AG10803 (cell line): ENCODE measurements around the gene CD244.
"Not testable (repeated sequence)": the region's sequence is repeated elsewhere in the genome, so short reads cannot be mapped to it uniquely, and the experiment has no call there.

Experiments used
- DNase-seq: peaks from one replicate; pipeline ENCODE4 v3.0.0; 2010; ENCODE audit warnings: low read depth
- H3K4me3 ChIP-seq: 2 replicates; pipeline ENCODE4 v1.5.1; 2011; ENCODE audit warnings: mild to moderate bottlenecking, low read length, control low read depth
- CTCF ChIP-seq: conservative IDR thresholded peaks from 2 replicates; pipeline ENCODE4 v1.5.1; 2011; ENCODE audit warnings: mild to moderate bottlenecking, low read length, control low read depth, inconsistent platforms

The CD244 gene

DNA sequence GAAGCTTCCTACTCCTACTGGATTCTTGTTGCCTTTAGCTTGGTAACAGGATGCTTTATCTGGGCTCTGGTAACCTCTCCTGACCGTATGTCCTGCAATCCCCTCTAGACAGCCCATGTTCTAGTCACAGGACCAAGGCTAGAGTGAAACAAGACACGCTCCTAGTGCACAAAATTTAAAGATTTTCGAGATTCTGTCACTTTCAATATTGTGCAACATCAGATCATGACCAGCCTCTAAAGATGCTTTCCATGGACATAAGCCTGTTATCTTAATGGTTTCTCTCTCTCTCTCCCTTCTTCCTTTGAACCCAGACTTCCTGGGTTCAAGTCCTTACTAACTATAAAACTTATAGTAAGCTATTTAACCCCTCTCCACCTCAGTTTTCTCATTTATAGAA, 68.3 kb downstream of the CD244 start:
- no peak overlapping the region for H3K4me3 ChIP-seq
- no peak for DNase-seq
- TF ChIP-seq CTCF = no peak

GRCh38 chr1:160789702-160790611, 72.7 kb downstream of the CD244 start:
- DNase-seq = no peak
- no peak for TF ChIP-seq CTCF
- H3K4me3 ChIP-seq = no peak overlapping the region

GRCh38 chr1:160789051-160789701, 73.5 kb downstream of the CD244 start:
- no peak for TF ChIP-seq CTCF
- H3K4me3 ChIP-seq = no peak overlapping the region
- DNase-seq = no peak

- not testable (repeated sequence) for DNase-seq, H3K4me3 ChIP-seq
Observed at GRCh38 chr1:160782988-160783765, 79.5 kb downstream of the CD244 start.

DNA sequence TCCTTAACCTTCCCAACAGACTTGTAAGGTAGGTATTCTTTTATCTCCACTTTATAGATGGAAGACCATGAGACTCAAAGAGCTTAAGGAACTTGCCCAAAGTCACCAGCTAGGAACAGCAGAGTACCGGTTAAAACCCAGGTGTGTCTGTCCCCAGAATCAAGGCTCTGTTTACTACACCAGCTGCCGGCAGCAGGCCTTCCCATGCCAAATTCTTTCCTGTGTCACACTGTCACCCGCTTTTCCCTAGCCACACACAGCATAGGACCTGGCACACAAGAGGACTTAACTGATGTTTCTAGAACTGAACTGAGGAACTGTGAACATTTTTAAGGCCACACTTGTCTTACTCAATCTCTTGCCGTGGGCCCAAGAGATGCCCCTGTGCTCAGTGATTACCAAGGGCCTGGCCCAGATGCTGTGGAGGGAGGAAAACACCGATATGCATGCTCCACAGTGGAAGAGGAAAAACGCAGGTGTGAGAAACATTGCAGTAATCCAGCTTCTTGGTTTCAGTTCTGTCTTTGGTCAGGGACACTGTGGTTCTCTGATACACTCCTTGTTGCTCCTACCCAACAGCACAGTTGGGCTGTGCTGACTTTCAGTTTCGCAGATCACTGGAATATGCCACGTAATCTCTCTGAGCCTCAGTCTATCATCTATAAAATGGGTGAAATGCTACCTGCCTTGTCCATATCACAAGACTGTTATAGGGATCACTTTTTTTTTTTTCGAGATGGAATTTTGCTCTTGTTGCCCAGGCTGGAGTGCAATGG, 80.6 kb downstream of the CD244 start:
- no peak for TF ChIP-seq CTCF
- no peak overlapping the region for H3K4me3 ChIP-seq
- DNase-seq = no peak

GRCh38 chr1:160781186-160781766, 81.4 kb downstream of the CD244 start:
- H3K4me3 ChIP-seq = no peak overlapping the region
- DNase-seq = no peak
- TF ChIP-seq CTCF = no peak
